Astrocyte of the cerebellum (primary cell): ENCODE measurements around the gene CRACR2A.

Source experiments
- DNase-seq: peaks from one replicate; pipeline ENCODE4 v3.0.0-alpha.2; 2011; ENCODE audit warnings: low read depth
- H3K4me3 ChIP-seq: 2 replicates; pipeline ENCODE4 v1.5.1; 2011; ENCODE audit warnings: mild to moderate bottlenecking, low read depth, low read length, moderate library complexity
- CTCF ChIP-seq: IDR thresholded peaks from 2 replicates; pipeline ENCODE4 v1.5.1; 2012; ENCODE audit warnings: low read length, low read depth, moderate library complexity, mild to moderate bottlenecking; ENCODE audit errors: missing control alignments
- in situ Hi-C: cut with HindIII; loops from 2 replicates; pipeline ENCODE4 v1.10.0; 2017; ENCODE audit warnings: low sequenced_read_pairs

CRACR2A gene

GRCh38 chr12:3576891-3577290, 176.0 kb downstream of the CRACR2A start:
- no peak overlapping the region for H3K4me3 ChIP-seq
- no peak for TF ChIP-seq CTCF
- DNase-seq = no peak
- in situ Hi-C loops = no loop called here

GRCh38 chr12:3574986-3575385, 177.9 kb downstream of the CRACR2A start:
- TF ChIP-seq CTCF = no peak
- no peak overlapping the region for H3K4me3 ChIP-seq
- in situ Hi-C loops = loop anchor here (5.0 kb wide), 1 partner anchor 43 kb away; no protein-coding TSS in a partner anchor
- DNase-seq = no peak

- H3K4me3 ChIP-seq = no peak overlapping the region
- TF ChIP-seq CTCF = no peak
- in situ Hi-C loops = loop anchor here (5.0 kb wide), 1 partner anchor 40 kb away; no protein-coding TSS in a partner anchor
- no peak for DNase-seq
These were observed 180.3 kb downstream of the CRACR2A start for GRCh38 chr12:3572560-3572959.

GRCh38 chr12:3571724-3572123, 181.2 kb downstream of the CRACR2A start:
- in situ Hi-C loops = loop anchor here (5.0 kb wide), 1 partner anchor 39 kb away; no protein-coding TSS in a partner anchor
- H3K4me3 ChIP-seq = no peak overlapping the region
- no peak for DNase-seq
- no peak for TF ChIP-seq CTCF

- in situ Hi-C loops = loop anchor here (5.0 kb wide), 1 partner anchor 39 kb away; no protein-coding TSS in a partner anchor
- TF ChIP-seq CTCF = no peak
- no peak overlapping the region for H3K4me3 ChIP-seq
- DNase-seq = no peak
These were observed 181.6 kb downstream of the CRACR2A start for GRCh38 chr12:3571323-3571722.

GRCh38 chr12:3568695-3569094, 184.2 kb downstream of the CRACR2A start:
- in situ Hi-C loops = no loop called here
- no peak for TF ChIP-seq CTCF
- H3K4me3 ChIP-seq = no peak overlapping the region
- no peak for DNase-seq

- DNase-seq = no peak
- H3K4me3 ChIP-seq = no peak overlapping the region
- no peak for TF ChIP-seq CTCF
- in situ Hi-C loops = no loop called here
These were observed 186.9 kb downstream of the CRACR2A start for GRCh38 chr12:3565985-3566384.
